SK-N-SH (cell line): ENCODE results near the gene NUP160. TPM values are rescaled to one million over a fixed set of nuclear protein-coding genes. Genes with fewer than 3 reads are reported as not detected.

Experiments used
- CTCF ChIA-PET: fragments of 300-600, 350-600 bp; formaldehyde crosslinking; extraction: SDS; loops from one replicate; lab custom pipeline; 2021; lab: Yijun Ruan, JAX
- POLR2A ChIA-PET: fragments of 350-600 bp; sonication (Branson Sonifier 250); formaldehyde crosslinking; extraction: SDS; loops from one replicate; lab custom pipeline; 2020; ENCODE audit warnings: antibody characterized with exemption, inconsistent platforms; lab: Yijun Ruan, JAX
- DNase-seq: peaks from one replicate; pipeline ENCODE4 v3.0.0; 2012
- H2AFZ ChIP-seq: fragments of 200-600 bp; sonication (generic); 2 replicates; pipeline ENCODE4 v1.8.1; 2016; ENCODE audit warnings: antibody characterized with exemption, mild to moderate bottlenecking, low read depth
- H3F3A ChIP-seq: fragments of 200-600 bp; sonication (generic); replicated peaks from 2 replicates; pipeline ENCODE3; 2016; ENCODE audit warnings: antibody characterized with exemption, mild to moderate bottlenecking; ENCODE audit not compliant: insufficient read depth
- H3K27ac ChIP-seq, 2 experiments: fragments of 200-500 bp in 1 of 2; fragments of 200-600 bp in 1 of 2; sonication (Bioruptor generic) in 1 of 2; sonication (generic), shearing (Covaris generic) in 1 of 2; 2 replicates each; pipeline versions ENCODE4 v1.5.1 to v1.6.1; 2014 to 2016; ENCODE audit warnings: low read depth in 2 of 2, inconsistent platforms in 1 of 2, low read length in 1 of 2, mild to moderate bottlenecking in 1 of 2, mixed read lengths in 1 of 2
- H3K27me3 ChIP-seq: fragments of 200-600 bp; sonication (generic), shearing (Covaris generic); 2 replicates; pipeline ENCODE4 v1.6.1; 2016; ENCODE audit warnings: mixed run types; ENCODE audit not compliant: insufficient read depth
- H3K36me3 ChIP-seq, 2 experiments: fragments of 200-500 bp in 1 of 2; fragments of 200-600 bp in 1 of 2; sonication (Bioruptor generic) in 1 of 2; sonication (generic) in 1 of 2; replicated peaks in 1 of 2; 2 replicates each; pipeline versions ENCODE3 to v1.5.1; 2014 to 2016; ENCODE audit warnings: low read length in 1 of 2, mild to moderate bottlenecking in 1 of 2; ENCODE audit not compliant: insufficient read depth in 2 of 2, control insufficient read depth in 1 of 2
- H3K4me1 ChIP-seq, 2 experiments: fragments of 200-500 bp in 1 of 2; fragments of 200-600 bp in 1 of 2; sonication (Bioruptor generic) in 1 of 2; sonication (generic), shearing (Covaris generic) in 1 of 2; 2 replicates each; pipeline versions ENCODE4 v1.5.1 to v1.6.1; 2014 to 2016; ENCODE audit warnings: low read depth in 1 of 2, low read length in 1 of 2, mixed run types in 1 of 2; ENCODE audit not compliant: insufficient read depth in 2 of 2, control insufficient read depth in 1 of 2
- H3K4me2 ChIP-seq: fragments of 200-600 bp; sonication (generic), shearing (Covaris generic); 2 replicates; pipeline ENCODE4 v1.6.1; 2017; ENCODE audit warnings: mixed run types
- H3K4me3 ChIP-seq, 2 experiments: fragments of 200-500 bp in 1 of 2; fragments of 200-600 bp in 1 of 2; sonication (Bioruptor generic) in 1 of 2; sonication (generic), shearing (Covaris generic) in 1 of 2; 2 replicates each; pipeline versions ENCODE4 v1.5.1 to v1.8.1; 2014 to 2016; ENCODE audit warnings: low read depth in 2 of 2, inconsistent platforms in 1 of 2, low read length in 1 of 2, mild to moderate bottlenecking in 1 of 2, mixed read lengths in 1 of 2, moderate library complexity in 1 of 2
- H3K79me2 ChIP-seq: fragments of 200-600 bp; sonication (generic); 2 replicates; pipeline ENCODE4 v1.8.1; 2017; ENCODE audit warnings: mild to moderate bottlenecking; ENCODE audit not compliant: insufficient read depth
- H3K9ac ChIP-seq: fragments of 200-600 bp; sonication (generic); 2 replicates; pipeline ENCODE4 v1.6.1; 2017; ENCODE audit warnings: mixed run types
- H3K9me2 ChIP-seq: fragments of 200-600 bp; sonication (generic); 2 replicates; pipeline ENCODE4 v1.6.1; 2017; ENCODE audit warnings: mixed run types
- H3K9me3 ChIP-seq: fragments of 200-600 bp; sonication (generic); 2 replicates; pipeline ENCODE4 v1.6.1; 2017; ENCODE audit warnings: mixed run types, mild to moderate bottlenecking, moderate library complexity
- H4K20me1 ChIP-seq: fragments of 200-600 bp; sonication (generic); 2 replicates; pipeline ENCODE4 v1.6.1; 2017; ENCODE audit warnings: mild to moderate bottlenecking, mixed run types; ENCODE audit not compliant: insufficient read depth
- EP300 ChIP-seq, 2 experiments: IDR thresholded peaks; 2 replicates each; pipeline versions ENCODE4 v1.4.0 to v1.6.1; 2012; ENCODE audit warnings: borderline replicate concordance in 1 of 2, low read depth in 1 of 2, low read length in 1 of 2
- FOXM1 ChIP-seq: IDR thresholded peaks from 2 replicates; pipeline ENCODE4 v1.4.0; 2012; ENCODE audit warnings: low read depth, mild to moderate bottlenecking
- GABPA ChIP-seq: IDR thresholded peaks from 2 replicates; pipeline ENCODE4 v1.4.0; 2012; ENCODE audit warnings: low read depth, mild to moderate bottlenecking
- JUND ChIP-seq: IDR thresholded peaks from 2 replicates; pipeline ENCODE4 v1.4.0; 2012
- MAX ChIP-seq: IDR thresholded peaks from 2 replicates; pipeline ENCODE4 v1.4.0; 2012; ENCODE audit warnings: low read depth
- MEF2A ChIP-seq: IDR thresholded peaks from 2 replicates; pipeline ENCODE4 v1.4.0; 2012; ENCODE audit warnings: low read depth, borderline replicate concordance
- POLR2AphosphoS5 ChIP-seq: IDR thresholded peaks from 2 replicates; pipeline ENCODE4 v1.6.1; 2012; ENCODE audit warnings: low read depth, low read length
- SMC3 ChIP-seq: IDR thresholded peaks from 2 replicates; pipeline ENCODE4 v1.6.1; 2012; ENCODE audit warnings: low read depth, low read length, improper control_type of control experiment
- TAF1 ChIP-seq: IDR thresholded peaks from 2 replicates; pipeline ENCODE4 v1.6.1; 2012; ENCODE audit warnings: low read depth, mild to moderate bottlenecking, low read length, moderate library complexity, borderline replicate concordance
- TEAD4 ChIP-seq: IDR thresholded peaks from 2 replicates; pipeline ENCODE4 v1.4.0; 2012; ENCODE audit warnings: mild to moderate bottlenecking, borderline replicate concordance; ENCODE audit not compliant: insufficient read depth
- WGBS: methylation state at CpG from one replicate; pipeline ENCODE4 v1.1.6; 2017; ENCODE audit warnings: low lambda C conversion rate; 5-methylcytosine and 5-hydroxymethylcytosine counted together
- polyA plus RNA-seq, 3 experiments: library from polyadenylated mRNA; depleted of rRNA; stranded (reverse); fragments of >200 nt; gene quantifications; 2 replicates each; pipeline ENCODE4 v1.2.3, GENCODE V29; 2012
- small RNA-seq, 7 experiments: library from RNA; depleted of rRNA; stranded (forward); fragments of <200 nt; gene quantifications; one replicate each; pipeline ENCODE3, GENCODE V24; 2012
- TF ChIP-seq, protein P1 (sequence below): IDR thresholded peaks from 2 replicates; pipeline ENCODE4 v1.6.1; 2012; ENCODE audit warnings: mild to moderate bottlenecking, low read depth, low read length, moderate library complexity

Gene NUP160
- polyA plus RNA-seq, 1 of the 3 experiments (the other 2 are of a cell fraction), result 19.3 TPM

DNA sequence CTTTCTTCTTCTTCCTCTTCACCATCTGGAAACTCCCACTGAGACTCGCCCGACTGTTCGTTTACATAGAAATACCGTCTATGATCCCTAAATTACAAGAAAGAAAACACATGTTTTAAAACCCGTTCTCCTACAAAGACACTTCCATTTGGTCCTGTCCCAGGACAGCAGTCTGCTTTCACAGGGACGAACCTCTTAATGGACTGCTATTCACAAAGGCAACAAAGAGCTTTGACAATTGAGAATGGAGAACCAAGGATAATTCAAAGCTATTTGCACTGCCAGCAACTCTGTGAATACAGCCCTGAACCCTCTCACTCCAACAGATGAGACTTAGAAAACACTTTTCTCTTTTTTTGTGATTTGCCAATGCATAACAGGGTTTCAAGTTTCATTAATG lies 116.7 kb downstream of the NUP160 start:
- H2AFZ ChIP-seq, result no peak overlapping the region
- no peak overlapping the region for H3K27ac ChIP-seq
- no peaks in the 10 kb centered on the region for H4K20me1 ChIP-seq
- no peak overlapping the region for H3K9ac ChIP-seq
- ChIA-PET POLR2A (no interaction called here), CTCF (no interaction called here)
- no peak overlapping the region for H3K4me2 ChIP-seq
- H3K9me2 ChIP-seq, result no peaks in the 10 kb centered on the region
- 88% methylated on average over 6 of the region's 6 CpGs for WGBS
- no peak for TF ChIP-seq EP300 (IDR thresholded peaks at IDR 0.05; ENCODE audit: borderline replicate concordance in 1 of 2, low read depth in 1 of 2, low read length in 1 of 2)
- TF ChIP-seq MEF2A, result no peak
- no peak for TF ChIP-seq JUND
- no peak for TF ChIP-seq GABPA
- TF ChIP-seq TEAD4, result no peak
- no peak for TF ChIP-seq TAF1
- TF ChIP-seq FOXM1, result no peak
- no peak for TF ChIP-seq SMC3
- no peak for TF ChIP-seq POLR2AphosphoS5
- TF ChIP-seq MAX, result no peak
- TF ChIP-seq, protein P1, sequence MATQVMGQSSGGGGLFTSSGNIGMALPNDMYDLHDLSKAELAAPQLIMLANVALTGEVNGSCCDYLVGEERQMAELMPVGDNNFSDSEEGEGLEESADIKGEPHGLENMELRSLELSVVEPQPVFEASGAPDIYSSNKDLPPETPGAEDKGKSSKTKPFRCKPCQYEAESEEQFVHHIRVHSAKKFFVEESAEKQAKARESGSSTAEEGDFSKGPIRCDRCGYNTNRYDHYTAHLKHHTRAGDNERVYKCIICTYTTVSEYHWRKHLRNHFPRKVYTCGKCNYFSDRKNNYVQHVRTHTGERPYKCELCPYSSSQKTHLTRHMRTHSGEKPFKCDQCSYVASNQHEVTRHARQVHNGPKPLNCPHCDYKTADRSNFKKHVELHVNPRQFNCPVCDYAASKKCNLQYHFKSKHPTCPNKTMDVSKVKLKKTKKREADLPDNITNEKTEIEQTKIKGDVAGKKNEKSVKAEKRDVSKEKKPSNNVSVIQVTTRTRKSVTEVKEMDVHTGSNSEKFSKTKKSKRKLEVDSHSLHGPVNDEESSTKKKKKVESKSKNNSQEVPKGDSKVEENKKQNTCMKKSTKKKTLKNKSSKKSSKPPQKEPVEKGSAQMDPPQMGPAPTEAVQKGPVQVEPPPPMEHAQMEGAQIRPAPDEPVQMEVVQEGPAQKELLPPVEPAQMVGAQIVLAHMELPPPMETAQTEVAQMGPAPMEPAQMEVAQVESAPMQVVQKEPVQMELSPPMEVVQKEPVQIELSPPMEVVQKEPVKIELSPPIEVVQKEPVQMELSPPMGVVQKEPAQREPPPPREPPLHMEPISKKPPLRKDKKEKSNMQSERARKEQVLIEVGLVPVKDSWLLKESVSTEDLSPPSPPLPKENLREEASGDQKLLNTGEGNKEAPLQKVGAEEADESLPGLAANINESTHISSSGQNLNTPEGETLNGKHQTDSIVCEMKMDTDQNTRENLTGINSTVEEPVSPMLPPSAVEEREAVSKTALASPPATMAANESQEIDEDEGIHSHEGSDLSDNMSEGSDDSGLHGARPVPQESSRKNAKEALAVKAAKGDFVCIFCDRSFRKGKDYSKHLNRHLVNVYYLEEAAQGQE, result no peak
- TF ChIP-seq, all 33 proteins: peak for 0
- DNase-seq, result no peak
- Histone ChIP-seq H3F3A (peaks cover 10% of the 10 kb centered on the region), H3K27me3 (no peaks in the 10 kb centered on the region), H3K36me3 (peaks cover 63 to 96% of the 10 kb centered on the region in 2 experiments), H3K9me3 (no peaks in the 10 kb centered on the region), H3K79me2 (peaks cover 27% of the 10 kb centered on the region), H3K4me3 (no peak overlapping the region), H3K4me1 (no peaks in the 10 kb centered on the region)

Small RNA genes within 50 kb of the gene (small RNA-seq; reads per million reads assigned to genes)
- 0 reads per million in 7 experiments for gene AC021443.1
- gene RF00019, result 0 reads per million in 7 experiments
- gene RNA5SP340, result 0 reads per million in 7 experiments

Other genes starting within 250 kb of the NUP160 start
- gene MTCH2, start 205.8 kb downstream of the NUP160 start, polyA plus RNA-seq (2012; rRNA removed), result 115 and 132 TPM in 2 replicates
- gene AGBL2, start 133.0 kb downstream of the NUP160 start, polyA plus RNA-seq (2012; rRNA removed), result 5.5 and 6.7 TPM in 2 replicates
- gene FNBP4, start 81.0 kb downstream of the NUP160 start, polyA plus RNA-seq (2012; rRNA removed), result 53.9 and 83.3 TPM in 2 replicates
- gene PTPRJ, start 132.2 kb upstream of the NUP160 start, polyA plus RNA-seq (2012; rRNA removed), result 4.5 and 4.7 TPM in 2 replicates